ENCODE measurements around the gene SEC62. TPM values are rescaled to one million over a fixed set of nuclear protein-coding genes. Genes with fewer than 3 reads are reported as not detected.

The SEC62 gene
- total and polyA plus RNA-seq, 9 of the 15 experiments (the other 6 are each of a cell fraction or from before 2014, with no cell fraction given), result 34.5 to 152 (median 51.8) TPM

GRCh38 chr3:170037463-170038433 is 71.1 kb downstream of the SEC62 start, which contains the start of gene GPR160 (continued):
- peak; percentile 54; the same call in 1 of the 2 replicates for TF ChIP-seq REST (IDR thresholded peaks at IDR 0.05; ENCODE audit: borderline replicate concordance)
- no peak for TF ChIP-seq REST (CRISPR knock-in tag; IDR thresholded peaks at IDR 0.05; ENCODE audit: low read depth)
- TF ChIP-seq POLR2B (IDR thresholded peaks at IDR 0.05; ENCODE audit: low read depth, partially characterized antibody), result no peak
- TF ChIP-seq GTF3C2 (IDR thresholded peaks at IDR 0.05; ENCODE audit: borderline replicate concordance, extremely low read depth, insufficient read length), result no peak
- TF ChIP-seq PKNOX1 (IDR thresholded peaks at IDR 0.05), result peak; percentile 28; the same call in 1 of the 2 replicates
- no peak for TF ChIP-seq CBFB (CRISPR knock-in tag; IDR thresholded peaks at IDR 0.05)
- TF ChIP-seq ASH1L (IDR thresholded peaks at IDR 0.05; ENCODE audit: borderline replicate concordance, low read depth, partially characterized antibody), result no peak
- no peak for TF ChIP-seq ZFP36 (IDR thresholded peaks at IDR 0.05; ENCODE audit: low read depth, low read length, partially characterized antibody)
- TF ChIP-seq POLR2A (conservative IDR thresholded peaks at IDR 0.05), result no peak
- TF ChIP-seq HNRNPH1 (optimal IDR thresholded peaks at IDR 0.05; ENCODE audit: low read depth, low read length), result no peak
- TF ChIP-seq ZNF384 (IDR thresholded peaks at IDR 0.05; ENCODE audit: low read depth, low read length), result no peak
- no peak for TF ChIP-seq HINFP (tag; conservative IDR thresholded peaks at IDR 0.05; ENCODE audit: low read depth)
- no peak for TF ChIP-seq ZNF644 (tag; IDR thresholded peaks at IDR 0.05; ENCODE audit: low read depth)
